ENCODE measurements around the gene SSTR3. TPM values are rescaled to one million over a fixed set of nuclear protein-coding genes. Genes with fewer than 3 reads are reported as not detected.
"Not testable (repeated sequence)": the region's sequence is repeated elsewhere in the genome, so short reads cannot be mapped to it uniquely, and the experiment has no call there.

The SSTR3 gene
- total and polyA plus RNA-seq, 5 experiments from 2014 or later: 2.9 to 13.7 (median 7.3) TPM

- no peaks in the 10 kb centered on the region for H3K36me3 Mint-ChIP-seq
- H3K9me3 Mint-ChIP-seq: no peaks in the 10 kb centered on the region
- peak overlapping the region; percentile 49 to 92 (median 78) for H3K27ac Mint-ChIP-seq
- peaks cover 34 to 92% (median 74%) of the 10 kb centered on the region in 4 donors for H3K4me1 Mint-ChIP-seq
- DNase-seq (peak in 1 of 10 donors; percentile 47), ATAC-seq (no peak)
- peak overlapping the region in 3 of 10 donors; percentile 7 to 66 (median 22) for H3K4me3 Mint-ChIP-seq
- no peaks in the 10 kb centered on the region for H3K27me3 Mint-ChIP-seq
- POLR2A ChIA-PET: interaction anchor here (0.7 to 31.6 kb wide), 6 partner anchors 7 to 54 kb away, joined by 3 to 1090 read pairs (median 4); partner anchors contain the start of gene RAC2
These were observed 6.0 kb downstream of the SSTR3 start for GRCh38 chr22:37206118-37206840.

GRCh38 chr22:37205046-37205445 lies 7.2 kb downstream of the SSTR3 start:
- DNase-seq (no peak), ATAC-seq (no peak)
- POLR2A ChIA-PET: interaction anchor here (1.3 to 31.6 kb wide), 3 partner anchors 8 to 36 kb away, joined by 3 to 1090 read pairs (median 308); partner anchors contain the start of gene RAC2
- Mint-ChIP-seq H3K27ac (peak overlapping the region; percentile 57 to 92 (median 80)), H3K4me1 (peaks cover 31 to 86% (median 75%) of the 10 kb centered on the region in 4 donors), H3K36me3 (no peaks in the 10 kb centered on the region), H3K4me3 (peak overlapping the region in 2 of 10 donors; percentile 22 to 26), H3K27me3 (no peaks in the 10 kb centered on the region), H3K9me3 (no peaks in the 10 kb centered on the region)

GRCh38 chr22:37204045-37204655 lies 8.1 kb downstream of the SSTR3 start:
- Mint-ChIP-seq H3K36me3 (no peaks in the 10 kb centered on the region), H3K4me1 (peaks cover 28 to 87% (median 76%) of the 10 kb centered on the region in 4 donors), H3K27me3 (no peaks in the 10 kb centered on the region), H3K4me3 (no peak overlapping the region), H3K27ac (peak overlapping the region in 7 of 10 donors; percentile 53 to 84 (median 72)), H3K9me3 (no peaks in the 10 kb centered on the region)
- DNase-seq (peak in 1 of 10 donors; percentile 36), ATAC-seq (no peak)
- POLR2A ChIA-PET: interaction anchor here (16.8 to 31.6 kb wide), 2 partner anchors 17 to 37 kb away, joined by 308 to 1090 read pairs; partner anchors contain the start of gene RAC2

GRCh38 chr22:37203354-37204044 lies 8.8 kb downstream of the SSTR3 start:
- no peak for ATAC-seq
- peaks cover 23 to 81% (median 71%) of the 10 kb centered on the region in 4 donors for H3K4me1 Mint-ChIP-seq
- no peaks in the 10 kb centered on the region for H3K27me3 Mint-ChIP-seq
- H3K4me3 Mint-ChIP-seq: peak overlapping the region in 1 of 10 donors; percentile 26
- DNase-seq: peak in 1 of 10 donors; percentile 48
- H3K36me3 Mint-ChIP-seq: no peaks in the 10 kb centered on the region
- POLR2A ChIA-PET: interaction anchor here (16.8 to 31.6 kb wide), 2 partner anchors 17 to 38 kb away, joined by 308 to 1090 read pairs; partner anchors contain the start of gene RAC2
- no peaks in the 10 kb centered on the region for H3K9me3 Mint-ChIP-seq
- peak overlapping the region in 8 of 10 donors; percentile 38 to 79 (median 66) for H3K27ac Mint-ChIP-seq

- Mint-ChIP-seq H3K36me3 (no peaks in the 10 kb centered on the region), H3K27ac (peak overlapping the region in 4 of 10 donors; percentile 37 to 81 (median 68)), H3K4me1 (peaks cover 22 to 80% (median 71%) of the 10 kb centered on the region in 4 donors), H3K9me3 (no peaks in the 10 kb centered on the region), H3K4me3 (no peak overlapping the region), H3K27me3 (no peaks in the 10 kb centered on the region)
- ATAC-seq (no peak), DNase-seq (peak in 1 of 10 donors; percentile 28)
- POLR2A ChIA-PET: interaction anchor here (1.1 to 31.6 kb wide), 3 partner anchors 18 to 40 kb away, joined by 3 to 1090 read pairs (median 308); partner anchors contain the start of gene RAC2
These were observed 9.6 kb downstream of the SSTR3 start for GRCh38 chr22:37202716-37203115.

GRCh38 chr22:37202001-37202555 lies 10.2 kb downstream of the SSTR3 start:
- Mint-ChIP-seq H3K4me3 (no peak overlapping the region), H3K27ac (peak overlapping the region in 9 of 10 donors; percentile 13 to 81 (median 61)), H3K36me3 (no peaks in the 10 kb centered on the region), H3K27me3 (no peaks in the 10 kb centered on the region), H3K9me3 (no peaks in the 10 kb centered on the region), H3K4me1 (peaks cover 20 to 80% (median 72%) of the 10 kb centered on the region in 4 donors)
- no peak for ATAC-seq
- DNase-seq: peak in 1 of 10 donors; percentile 31
- POLR2A ChIA-PET: interaction anchor here (1.1 to 31.6 kb wide), 4 partner anchors 7 to 40 kb away, joined by 3 to 1090 read pairs (median 168); partner anchors contain the start of gene RAC2

- ATAC-seq, H3K9me3 Mint-ChIP-seq, H3K4me3 Mint-ChIP-seq, H3K36me3 Mint-ChIP-seq, H3K27me3 Mint-ChIP-seq: not testable (repeated sequence)
- H3K4me1 Mint-ChIP-seq: peaks cover 17 to 81% (median 74%) of the 10 kb centered on the region in 4 donors
- DNase-seq: peak in 1 of 10 donors; percentile 31
- peak overlapping the region in 5 of 10 donors; percentile 19 to 68 (median 61) for H3K27ac Mint-ChIP-seq
- POLR2A ChIA-PET: interaction anchor here (2.8 to 31.6 kb wide), 4 partner anchors 8 to 59 kb away, joined by 12 to 1090 read pairs (median 168); partner anchors contain the start of gene RAC2
These were observed 10.8 kb downstream of the SSTR3 start for GRCh38 chr22:37201443-37201820.

GRCh38 chr22:37199760-37200108 lies 12.5 kb downstream of the SSTR3 start:
- no peaks in the 10 kb centered on the region for H3K9me3 Mint-ChIP-seq
- H3K36me3 Mint-ChIP-seq: no peaks in the 10 kb centered on the region
- POLR2A ChIA-PET: interaction anchor here (0.6 to 31.6 kb wide), 22 partner anchors 10 to 148 kb away, joined by 3 to 1090 read pairs (median 6); partner anchors contain the start of genes C1QTNF6, CYTH4, IL2RB and KCTD17
- peak in 1 of 2 donors; percentile 0 for ATAC-seq
- no peaks in the 10 kb centered on the region for H3K27me3 Mint-ChIP-seq
- H3K27ac Mint-ChIP-seq: peak overlapping the region; percentile 85 to 100 (median 96)
- no peak for DNase-seq
- H3K4me1 Mint-ChIP-seq: peaks cover 15 to 82% (median 75%) of the 10 kb centered on the region in 4 donors
- peak overlapping the region; percentile 82 to 93 (median 88) for H3K4me3 Mint-ChIP-seq

GRCh38 chr22:37199103-37199759 lies 13.0 kb downstream of the SSTR3 start:
- H3K4me3 Mint-ChIP-seq: peak overlapping the region; percentile 82 to 93 (median 88)

GRCh38 chr22:37198258-37199102 lies 13.8 kb downstream of the SSTR3 start:
- peak; percentile 46 for ATAC-seq
- Mint-ChIP-seq H3K9me3 (no peaks in the 10 kb centered on the region), H3K27me3 (no peaks in the 10 kb centered on the region), H3K4me3 (peak overlapping the region; percentile 82 to 93 (median 88)), H3K27ac (peak overlapping the region; percentile 96 to 100 (median 97)), H3K36me3 (no peaks in the 10 kb centered on the region), H3K4me1 (peaks cover 19 to 83% (median 77%) of the 10 kb centered on the region in 4 donors)
- POLR2A ChIA-PET: interaction anchor here (1.0 to 31.6 kb wide), 20 partner anchors 11 to 422 kb away, joined by 3 to 1090 read pairs (median 6); partner anchors contain the start of genes C1QTNF6, IFT27, IL2RB and KCTD17
- peak; percentile 81 to 94 (median 90) for DNase-seq

More at GRCh38 chr22:37199103-37199759, 13.0 kb downstream of the SSTR3 start:
- H3K36me3 Mint-ChIP-seq: no peaks in the 10 kb centered on the region
- ATAC-seq (peak; percentile 91 to 94), DNase-seq (peak; percentile 95 to 100 (median 99))
- no peaks in the 10 kb centered on the region for H3K9me3 Mint-ChIP-seq
- peak overlapping the region; percentile 85 to 100 (median 96) for H3K27ac Mint-ChIP-seq
- no peaks in the 10 kb centered on the region for H3K27me3 Mint-ChIP-seq
- peaks cover 15 to 82% (median 76%) of the 10 kb centered on the region in 4 donors for H3K4me1 Mint-ChIP-seq
- POLR2A ChIA-PET: interaction anchor here (0.6 to 31.6 kb wide), 23 partner anchors 10 to 222 kb away, joined by 3 to 1090 read pairs (median 5); partner anchors contain the start of genes C1QTNF6, CYTH4, IL2RB and KCTD17

Data from naive thymus-derived CD8-positive, alpha-beta T cell (primary cell).